GM12873 (cell line): ENCODE data around the gene TAF4B.

ENCODE experiments used
- TF ChIP-seq, protein P1 (sequence below): IDR thresholded peaks from 2 replicates; pipeline ENCODE4 v1.5.1; 2012; ENCODE audit warnings: low read depth, mild to moderate bottlenecking, moderate library complexity, low read length, control low read depth; ENCODE audit not compliant: insufficient read depth; ENCODE audit errors: missing control alignments

TAF4B gene

DNA sequence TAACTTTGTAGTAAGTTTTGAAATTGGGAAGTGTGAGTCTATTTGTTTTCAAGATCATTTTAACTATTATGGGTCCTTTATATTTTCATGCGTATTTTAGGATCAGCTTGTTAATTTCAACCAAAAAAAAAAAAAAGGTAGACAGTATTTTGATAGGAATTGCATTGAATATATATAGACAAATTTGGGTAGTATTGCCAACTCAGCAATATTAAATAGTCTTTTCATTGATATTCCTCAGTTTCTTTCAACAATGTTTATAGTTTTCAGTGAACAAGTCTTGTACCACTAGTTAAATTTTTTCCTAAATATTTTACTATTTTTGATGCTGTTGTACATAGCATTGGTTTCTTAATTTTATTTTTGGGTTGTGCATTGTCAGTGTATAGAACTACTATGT is 149.9 kb downstream of the TAF4B start:
- TF ChIP-seq, protein P1, sequence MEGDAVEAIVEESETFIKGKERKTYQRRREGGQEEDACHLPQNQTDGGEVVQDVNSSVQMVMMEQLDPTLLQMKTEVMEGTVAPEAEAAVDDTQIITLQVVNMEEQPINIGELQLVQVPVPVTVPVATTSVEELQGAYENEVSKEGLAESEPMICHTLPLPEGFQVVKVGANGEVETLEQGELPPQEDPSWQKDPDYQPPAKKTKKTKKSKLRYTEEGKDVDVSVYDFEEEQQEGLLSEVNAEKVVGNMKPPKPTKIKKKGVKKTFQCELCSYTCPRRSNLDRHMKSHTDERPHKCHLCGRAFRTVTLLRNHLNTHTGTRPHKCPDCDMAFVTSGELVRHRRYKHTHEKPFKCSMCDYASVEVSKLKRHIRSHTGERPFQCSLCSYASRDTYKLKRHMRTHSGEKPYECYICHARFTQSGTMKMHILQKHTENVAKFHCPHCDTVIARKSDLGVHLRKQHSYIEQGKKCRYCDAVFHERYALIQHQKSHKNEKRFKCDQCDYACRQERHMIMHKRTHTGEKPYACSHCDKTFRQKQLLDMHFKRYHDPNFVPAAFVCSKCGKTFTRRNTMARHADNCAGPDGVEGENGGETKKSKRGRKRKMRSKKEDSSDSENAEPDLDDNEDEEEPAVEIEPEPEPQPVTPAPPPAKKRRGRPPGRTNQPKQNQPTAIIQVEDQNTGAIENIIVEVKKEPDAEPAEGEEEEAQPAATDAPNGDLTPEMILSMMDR, result no peak

DNA sequence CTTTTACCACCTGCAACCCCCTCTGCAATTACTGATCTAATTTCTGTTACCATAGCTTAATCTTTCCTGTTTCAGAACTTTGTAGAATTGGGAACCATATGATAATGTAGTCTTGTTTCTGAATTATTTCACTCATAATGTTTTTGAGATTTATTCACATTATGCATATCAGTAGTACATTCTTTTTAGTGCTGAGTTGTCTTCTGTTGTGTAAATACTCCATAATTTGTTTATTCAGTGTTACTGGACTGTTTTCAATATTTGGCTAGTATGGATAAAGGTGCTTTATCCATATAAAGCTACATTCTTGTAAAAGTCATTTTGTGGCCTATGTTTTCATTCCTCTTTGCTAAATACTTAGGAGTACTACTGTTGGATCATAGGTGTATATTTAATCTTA is 152.5 kb downstream of the TAF4B start:
- TF ChIP-seq, protein P1, result no peak

DNA sequence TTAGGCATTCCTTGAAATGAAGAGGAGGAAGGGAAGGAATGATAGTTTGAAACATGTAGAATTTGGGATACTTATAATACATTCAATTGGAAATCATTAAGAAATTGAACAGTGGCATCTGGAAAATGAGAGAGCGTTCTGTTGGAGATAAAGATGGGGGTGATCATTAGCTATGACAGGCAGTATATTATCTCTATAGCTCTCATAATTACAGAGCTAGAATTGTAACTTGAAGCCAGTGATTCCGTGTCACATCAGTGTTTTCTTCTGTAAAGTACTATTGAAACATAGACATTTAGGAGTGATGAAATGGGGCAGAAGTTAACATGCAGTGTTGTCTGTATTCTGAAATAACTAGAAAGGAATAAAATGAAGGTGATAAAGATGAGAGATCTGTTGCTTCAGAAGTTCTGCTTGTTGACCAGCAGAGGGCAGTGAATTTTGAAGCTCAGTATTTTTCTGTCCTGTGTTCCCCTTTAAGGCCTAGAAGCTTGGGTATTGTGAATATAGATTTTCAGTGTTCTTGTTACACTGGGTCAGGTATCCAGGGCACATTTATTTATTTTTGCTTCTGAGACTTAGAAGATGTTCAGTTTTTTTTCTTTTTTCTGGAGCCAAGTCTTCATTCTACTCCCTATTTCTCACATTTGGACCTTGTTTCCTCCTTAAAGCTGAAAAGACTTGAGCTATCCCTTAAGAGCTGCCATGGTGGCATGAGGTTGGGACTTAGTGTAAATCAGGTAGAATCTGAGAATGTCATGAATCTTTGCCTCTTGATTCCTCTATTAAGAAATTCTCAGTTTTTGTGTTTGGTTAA is 157.4 kb downstream of the TAF4B start:
- TF ChIP-seq, protein P1, result peak; percentile 75

DNA sequence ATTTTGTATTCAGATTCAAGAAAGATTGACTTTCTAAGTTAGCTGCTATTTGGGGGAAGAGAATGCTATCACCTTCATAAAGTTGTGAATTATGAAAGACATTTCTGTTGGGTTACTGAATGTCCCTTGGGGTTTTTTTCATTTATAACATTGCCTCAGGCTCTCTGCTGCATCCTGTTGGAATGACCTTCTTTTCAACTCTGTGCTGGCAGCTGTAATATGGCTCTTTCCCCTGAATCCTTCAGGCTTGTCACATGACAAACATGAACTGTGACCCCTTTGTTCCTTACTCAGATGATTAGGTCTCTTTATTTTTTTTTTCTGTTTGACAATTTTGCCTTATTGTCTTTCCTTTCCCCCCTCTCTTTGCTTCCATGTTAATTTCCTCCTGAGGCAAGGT is 159.8 kb downstream of the TAF4B start:
- TF ChIP-seq, protein P1, result no peak

DNA sequence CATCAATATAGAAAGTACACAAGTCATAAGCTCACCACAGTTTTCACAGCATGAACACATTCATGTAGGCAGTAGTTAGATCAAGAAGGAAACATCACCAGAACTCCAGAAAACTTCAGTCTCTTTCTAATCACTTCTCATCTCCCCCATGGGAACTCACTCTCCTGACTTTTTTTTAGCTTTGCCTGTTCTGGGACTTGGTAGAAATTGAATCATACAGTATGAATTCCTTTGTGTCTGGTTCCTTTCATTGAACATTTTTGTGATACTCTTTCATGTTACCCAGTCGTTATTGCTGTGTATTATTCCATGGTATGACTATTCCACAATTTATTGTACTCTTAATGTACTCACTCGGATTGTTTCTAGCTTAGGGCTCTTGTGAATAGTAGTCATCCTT is 160.2 kb downstream of the TAF4B start:
- TF ChIP-seq, protein P1, result no peak

DNA sequence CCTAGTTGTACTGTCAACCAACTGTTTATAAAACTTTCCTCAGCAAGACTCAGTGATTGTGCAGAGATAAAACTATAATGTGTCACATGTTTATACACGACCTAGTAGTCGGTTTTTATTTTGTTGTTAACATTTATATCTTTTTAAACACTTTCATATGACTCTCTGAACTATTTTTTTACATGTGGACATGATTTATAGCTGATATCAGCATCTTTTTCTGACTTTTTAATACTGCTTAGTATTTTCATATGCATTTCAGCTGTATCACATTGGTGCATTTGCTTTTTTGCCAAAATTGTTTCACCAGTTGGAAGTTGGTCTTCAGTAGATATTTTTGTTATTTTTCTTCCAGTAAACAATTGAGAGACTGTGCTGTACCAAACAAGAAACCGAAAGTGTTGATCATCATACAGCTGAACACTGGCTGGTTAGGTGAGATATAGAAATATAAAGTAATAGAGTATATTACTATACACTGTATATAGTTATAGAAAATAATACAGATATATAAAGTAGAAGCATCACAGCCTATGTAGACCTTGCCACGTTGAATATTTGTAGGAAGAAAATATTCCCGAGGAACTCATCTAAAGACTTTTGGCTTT is 167.9 kb downstream of the TAF4B start:
- TF ChIP-seq, protein P1, result no peak

DNA sequence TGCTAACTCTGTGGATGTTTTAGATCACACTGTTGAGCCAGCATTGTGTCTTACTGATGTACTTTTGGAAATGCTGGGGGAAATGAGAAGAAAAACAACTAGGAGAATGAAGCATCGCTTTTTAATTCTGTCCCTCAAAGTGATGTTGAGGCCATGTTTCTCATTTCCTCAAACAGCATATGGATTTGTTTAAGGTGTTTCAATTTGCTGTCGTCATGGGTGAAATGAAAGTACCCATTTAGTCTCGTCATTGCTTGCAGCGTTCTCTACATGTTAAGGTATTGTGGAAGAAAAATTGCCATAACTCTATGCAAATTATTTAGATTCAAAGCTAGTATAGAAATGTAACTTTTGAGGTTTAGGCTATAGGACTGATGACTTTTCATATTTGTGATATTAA is 170.8 kb downstream of the TAF4B start:
- TF ChIP-seq, protein P1, result no peak
